Duodenal mucosa (tissue), 2 donors: ENCODE measurements around the gene RNF5.
A peak's percentile ranks its signal among the peaks of the same experiment; 100 is the strongest.
"Not testable (repeated sequence)": the region's sequence is repeated elsewhere in the genome, so short reads cannot be mapped to it uniquely, and the experiment has no call there.

ENCODE experiments used
- H3K27ac ChIP-seq: one replicate; pipeline ENCODE4 v1.7.0; 2013; ENCODE audit warnings: low read depth, low read length
- H3K27me3 ChIP-seq, 2 donors: one replicate each; pipeline ENCODE4 v1.7.0; 2013; ENCODE audit warnings: low read length in 2 of 2, control low read depth in 1 of 2; ENCODE audit not compliant: insufficient read depth in 2 of 2, control insufficient read depth in 1 of 2
- H3K36me3 ChIP-seq, 2 donors: one replicate each; pipeline ENCODE4 v1.7.0; 2013; ENCODE audit warnings: low read length in 2 of 2, control low read depth in 1 of 2; ENCODE audit not compliant: insufficient read depth in 2 of 2, control insufficient read depth in 1 of 2
- H3K4me1 ChIP-seq, 2 donors: one replicate each; pipeline ENCODE4 v1.7.0; 2013; ENCODE audit warnings: low read length in 2 of 2, control low read depth in 1 of 2; ENCODE audit not compliant: insufficient read depth in 2 of 2, control insufficient read depth in 1 of 2
- H3K4me3 ChIP-seq, 2 donors: one replicate each; pipeline ENCODE4 v1.7.0; 2013; ENCODE audit warnings: low read length in 2 of 2, low read depth in 1 of 2
- H3K9ac ChIP-seq, 2 donors: one replicate each; pipeline ENCODE4 v1.7.0; 2013; ENCODE audit warnings: low read length in 2 of 2, low read depth in 1 of 2
- H3K9me3 ChIP-seq, 2 donors: one replicate each; pipeline ENCODE4 v1.7.0; 2013; ENCODE audit warnings: low read length in 2 of 2, control low read depth in 1 of 2; ENCODE audit not compliant: control insufficient read depth in 1 of 2

Gene RNF5

DNA sequence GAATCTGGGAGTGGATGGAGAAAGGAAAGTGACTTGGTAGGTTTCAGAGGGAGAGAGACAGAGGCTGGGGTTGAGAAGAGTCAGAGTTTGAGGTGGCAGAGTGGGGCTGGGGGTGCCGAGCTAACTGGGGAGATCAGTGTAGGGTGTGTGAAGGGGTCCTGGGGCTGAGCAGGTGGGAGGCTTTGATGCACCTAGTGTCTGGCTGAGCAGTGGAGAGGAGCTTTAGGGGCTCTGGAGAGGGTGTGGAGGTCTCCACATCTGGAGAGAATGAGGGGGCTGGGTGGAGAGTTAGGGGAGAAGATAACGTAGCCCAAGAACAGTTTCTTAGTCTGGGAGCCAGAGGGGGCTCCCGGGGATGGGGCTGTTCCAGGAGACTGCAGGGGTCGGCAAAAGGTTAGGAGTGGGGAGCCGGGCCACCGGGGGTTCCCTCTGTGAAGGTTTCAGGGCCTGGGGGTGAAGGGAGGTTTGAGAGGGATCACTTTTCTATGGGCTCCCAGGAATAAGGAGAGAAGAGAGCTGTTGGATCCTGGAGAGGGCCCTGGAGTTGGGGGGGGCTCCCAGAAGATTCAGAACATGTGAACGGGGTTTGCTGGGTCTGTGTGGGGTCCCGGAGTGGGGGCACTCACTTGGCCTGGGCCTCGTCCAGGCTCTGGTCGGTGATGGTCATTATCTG is 11.0 kb downstream of the RNF5 start:
- Histone ChIP-seq H3K27ac (peak overlapping the region; percentile 84), H3K4me3 (peak overlapping the region; percentile 74 to 85), H3K9me3 (no peaks in the 10 kb centered on the region), H3K36me3 (peaks cover 10 to 18% of the 10 kb centered on the region in 2 donors), H3K4me1 (peaks cover 46 to 54% of the 10 kb centered on the region in 2 donors), H3K27me3 (no peaks in the 10 kb centered on the region), H3K9ac (peak overlapping the region; percentile 85)

DNA sequence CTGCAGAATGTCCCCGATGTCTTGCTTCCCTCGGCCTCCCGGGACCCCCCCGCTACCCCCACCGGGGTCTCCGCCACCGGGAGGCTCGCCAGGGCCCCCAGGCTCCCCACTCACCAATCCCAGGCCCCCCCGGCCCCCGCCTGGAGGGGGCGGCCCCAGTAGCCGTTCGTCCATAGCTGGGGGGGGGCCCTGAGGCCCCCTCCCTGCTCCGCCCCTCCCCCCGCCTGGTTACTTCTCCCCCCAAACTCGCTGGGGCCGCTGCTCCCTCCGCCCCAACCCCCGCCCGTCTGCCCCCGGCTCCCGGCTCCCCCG is 11.5 kb downstream of the RNF5 start:
- H3K36me3 ChIP-seq: peaks cover 7 to 18% of the 10 kb centered on the region in 2 donors
- peak overlapping the region; percentile 85 for H3K9ac ChIP-seq
- no peaks in the 10 kb centered on the region for H3K27me3 ChIP-seq
- H3K9me3 ChIP-seq: no peaks in the 10 kb centered on the region
- H3K4me3 ChIP-seq: peak overlapping the region; percentile 74 to 85
- peaks cover 51 to 56% of the 10 kb centered on the region in 2 donors for H3K4me1 ChIP-seq
- peak overlapping the region; percentile 84 for H3K27ac ChIP-seq

DNA sequence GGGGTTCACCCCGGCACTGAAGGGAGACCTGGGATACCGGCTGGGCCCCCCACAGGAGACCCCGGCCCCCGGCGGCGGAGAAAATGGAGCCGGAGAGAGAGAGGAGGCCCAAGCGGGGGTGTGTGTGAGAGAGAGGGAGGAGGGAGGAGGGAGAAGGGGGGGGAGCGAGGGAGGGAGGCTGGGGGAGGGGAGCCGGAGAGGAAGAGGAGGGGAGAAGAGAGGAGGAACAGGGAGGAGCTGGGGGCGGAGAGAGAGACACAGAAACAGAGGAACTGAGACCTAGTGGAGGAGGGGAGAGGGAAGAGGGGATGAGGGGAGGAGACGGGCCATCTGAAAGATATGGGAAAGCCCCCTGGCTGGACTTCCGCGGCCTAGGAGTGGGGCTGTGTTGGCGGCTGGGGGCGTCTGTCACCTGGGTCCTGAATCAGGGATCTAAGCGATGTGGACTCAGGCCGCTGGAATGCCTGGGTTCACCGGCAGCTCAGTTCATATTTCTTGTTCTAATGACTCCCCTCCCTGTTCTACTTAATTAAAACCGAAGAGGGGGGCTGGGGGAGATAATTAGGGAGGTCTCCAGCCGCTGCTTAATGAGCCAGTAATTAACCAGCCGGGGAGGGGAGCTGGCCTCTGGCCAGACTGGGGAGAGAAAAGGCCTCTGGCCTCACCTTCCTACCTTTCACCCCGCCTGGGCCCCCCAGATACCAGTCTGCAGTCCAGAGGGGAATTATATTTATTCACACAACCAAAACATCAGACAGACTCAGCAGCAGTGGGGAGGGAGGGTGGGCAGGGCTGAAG is 12.0 kb downstream of the RNF5 start, which contains the start of gene PBX2:
TSS of gene PBX2 (minus strand) at position 149 of the 798 bp plus-strand sequence. CDS start 287 bp downstream, outside the sequence.
- H3K9me3 ChIP-seq: no peaks in the 10 kb centered on the region
- H3K27ac ChIP-seq: peak within 1 kb of the TSS; percentile 94
- no peaks in the 10 kb centered on the region for H3K27me3 ChIP-seq
- peak within 1 kb of the TSS; percentile 85 to 86 for H3K9ac ChIP-seq
- peak within 1 kb of the TSS; percentile 77 to 85 for H3K4me3 ChIP-seq
- H3K36me3 ChIP-seq: peaks cover 7 to 18% of the 10 kb centered on the region in 2 donors
- H3K4me1 ChIP-seq: peaks cover 57 to 60% of the 10 kb centered on the region in 2 donors

DNA sequence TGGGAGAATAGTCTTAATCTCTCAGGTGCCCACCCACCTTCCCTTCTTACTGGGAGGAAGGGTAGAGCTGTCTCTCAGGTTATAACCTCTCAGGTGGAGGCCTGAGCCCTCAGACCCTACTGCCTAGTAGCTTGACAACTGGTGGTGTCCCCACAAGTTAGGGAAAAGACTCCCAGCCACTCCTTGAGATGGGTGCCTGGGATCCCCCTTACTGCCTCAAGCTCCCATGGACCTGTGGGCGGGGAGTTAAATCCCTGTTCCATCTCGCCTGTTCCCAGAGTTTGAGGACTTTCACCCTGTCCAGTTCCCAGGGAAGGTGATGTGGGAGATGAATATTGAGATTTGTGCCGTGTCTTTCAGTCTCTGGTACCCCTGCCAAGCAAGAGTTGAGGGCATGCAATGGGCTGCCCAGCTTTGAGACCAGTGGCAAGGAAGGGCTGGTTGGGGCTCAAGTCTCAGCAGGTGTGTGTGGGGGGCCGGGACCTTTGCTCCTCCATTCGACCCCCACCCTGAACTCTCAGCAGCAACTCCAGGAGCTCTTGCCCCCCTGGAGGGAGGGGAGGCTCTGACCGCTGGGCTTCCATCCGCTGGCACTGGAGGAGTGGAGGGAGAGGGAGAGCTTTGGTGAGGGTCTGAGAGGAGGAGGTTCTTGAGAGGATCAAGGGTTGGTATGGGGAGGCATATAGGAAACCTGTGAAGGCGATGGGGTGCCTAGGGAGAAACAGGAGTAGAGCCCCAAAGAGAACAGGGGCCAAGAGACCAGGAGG is 12.9 kb downstream of the RNF5 start:
- H3K36me3 ChIP-seq: peaks cover 7 to 18% of the 10 kb centered on the region in 2 donors
- H3K27ac ChIP-seq: peak overlapping the region; percentile 94
- H3K4me3 ChIP-seq: peak overlapping the region; percentile 67 to 77
- H3K4me1 ChIP-seq: peaks cover 57 to 60% of the 10 kb centered on the region in 2 donors
- H3K9me3 ChIP-seq: no peaks in the 10 kb centered on the region
- no peaks in the 10 kb centered on the region for H3K27me3 ChIP-seq
- H3K9ac ChIP-seq: peak overlapping the region; percentile 85 to 86

DNA sequence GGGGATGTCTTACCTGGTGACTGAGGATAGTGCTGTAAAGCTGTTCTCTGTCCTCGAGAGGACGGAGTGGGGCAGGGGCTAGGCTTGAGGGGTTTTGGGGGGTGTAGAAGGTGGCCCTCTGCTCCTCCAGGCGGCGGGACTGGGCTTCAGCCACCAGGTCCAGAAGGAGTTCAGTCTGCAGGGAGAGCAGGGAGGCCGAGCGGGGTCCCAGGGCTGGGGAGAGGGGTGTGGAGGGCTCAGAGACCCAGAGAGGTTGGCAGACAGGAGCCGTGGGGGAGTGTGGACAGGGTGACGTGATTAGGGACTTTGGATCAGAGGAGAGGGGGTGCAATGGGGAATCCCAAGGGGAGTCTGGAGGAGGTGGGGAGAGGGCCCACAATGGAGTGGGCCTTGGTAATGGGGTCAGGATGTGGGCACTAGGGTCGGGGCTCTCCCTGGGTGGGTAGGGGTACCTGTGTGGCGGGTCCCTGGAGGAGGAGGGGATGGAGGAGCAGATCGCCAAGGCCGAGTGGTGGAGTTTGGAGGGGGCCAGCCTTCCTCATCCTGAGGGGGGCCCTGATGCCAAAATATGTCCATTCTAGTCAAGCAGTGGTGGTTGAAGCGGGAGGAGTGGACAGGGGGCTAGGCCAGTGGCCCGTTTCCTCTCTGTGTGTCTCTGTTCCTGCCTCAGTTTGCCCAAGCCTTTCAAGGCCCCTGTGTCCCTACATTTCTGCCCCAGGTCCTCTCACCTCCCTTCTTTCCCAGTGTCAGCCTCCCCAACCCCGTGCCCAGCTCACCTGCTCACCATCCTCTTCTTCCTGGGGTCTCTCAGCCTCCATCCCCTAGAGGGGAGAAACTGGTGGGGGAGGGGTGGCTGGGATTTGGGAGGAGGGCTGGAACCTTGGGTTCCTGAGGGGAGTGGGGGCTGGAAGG is 13.7 kb downstream of the RNF5 start:
- Histone ChIP-seq H3K36me3 (peaks cover under 1 to 11% of the 10 kb centered on the region in 2 donors), H3K27me3 (no peaks in the 10 kb centered on the region), H3K27ac (peak overlapping the region; percentile 94), H3K9me3 (no peaks in the 10 kb centered on the region), H3K9ac (peak overlapping the region; percentile 85 to 86), H3K4me3 (peak overlapping the region; percentile 67 to 75), H3K4me1 (peaks cover 59 to 62% of the 10 kb centered on the region in 2 donors)

DNA sequence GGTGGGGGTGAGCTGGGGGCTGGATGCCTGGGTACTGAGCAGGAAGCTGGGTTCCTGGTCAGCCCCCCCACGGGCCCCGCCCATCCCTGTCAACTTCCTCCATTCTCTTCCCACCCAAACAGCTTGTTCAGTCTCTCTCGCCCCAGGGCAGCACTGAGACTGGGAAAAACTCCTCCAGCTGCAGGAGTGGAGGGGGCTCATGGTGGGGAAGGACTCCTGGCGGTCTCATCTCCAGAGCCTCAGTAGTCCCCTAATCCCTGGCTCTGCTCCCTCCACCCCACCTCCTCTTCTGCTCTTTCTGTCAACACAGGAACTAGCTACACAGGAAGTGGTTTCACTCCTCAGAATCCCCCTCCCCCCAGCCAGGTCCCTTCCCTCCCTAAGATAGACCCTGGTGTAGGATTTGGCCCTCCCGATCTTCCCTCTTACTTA is 14.4 kb downstream of the RNF5 start, which contains the start of gene GPSM3:
TSS of gene GPSM3 (minus strand) at position 36 of the 432 bp plus-strand sequence. CDS start 130 bp downstream, outside the sequence.
- Histone ChIP-seq H3K4me3 (peak within 1 kb of the TSS; percentile 67 to 75), H3K36me3 (peaks cover 0 to 4% of the 10 kb centered on the region in 2 donors), H3K27ac (peak within 1 kb of the TSS; percentile 94), H3K9me3 (no peaks in the 10 kb centered on the region), H3K27me3 (no peaks in the 10 kb centered on the region), H3K4me1 (peaks cover 58 to 62% of the 10 kb centered on the region in 2 donors), H3K9ac (peak within 1 kb of the TSS; percentile 85 to 86)

DNA sequence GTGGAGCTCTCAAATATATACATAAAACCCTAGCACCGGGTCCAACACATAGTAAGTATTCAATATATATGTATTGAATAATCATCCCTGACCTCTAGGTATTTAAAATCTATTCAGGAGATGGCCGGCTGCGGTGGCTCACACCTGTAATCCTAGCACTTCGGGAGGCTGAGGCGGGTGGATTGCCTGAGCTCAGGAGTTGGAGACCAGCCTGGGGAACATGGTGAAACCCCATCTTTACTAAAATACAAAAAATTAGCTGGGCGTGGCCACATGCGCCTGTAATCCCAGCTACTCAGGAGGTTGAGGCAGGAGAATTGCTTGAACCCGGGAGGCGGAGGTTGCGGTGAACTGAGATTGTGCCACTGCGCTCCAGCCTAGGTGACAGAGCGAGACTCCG is 14.9 kb downstream of the RNF5 start:
- not testable (repeated sequence) for H3K9me3 ChIP-seq, H3K36me3 ChIP-seq, H3K27me3 ChIP-seq
- Histone ChIP-seq H3K9ac (peak overlapping the region; percentile 69 to 85), H3K4me3 (peak overlapping the region; percentile 66 to 67), H3K27ac (peak overlapping the region; percentile 94), H3K4me1 (peaks cover 54 to 58% of the 10 kb centered on the region in 2 donors)

DNA sequence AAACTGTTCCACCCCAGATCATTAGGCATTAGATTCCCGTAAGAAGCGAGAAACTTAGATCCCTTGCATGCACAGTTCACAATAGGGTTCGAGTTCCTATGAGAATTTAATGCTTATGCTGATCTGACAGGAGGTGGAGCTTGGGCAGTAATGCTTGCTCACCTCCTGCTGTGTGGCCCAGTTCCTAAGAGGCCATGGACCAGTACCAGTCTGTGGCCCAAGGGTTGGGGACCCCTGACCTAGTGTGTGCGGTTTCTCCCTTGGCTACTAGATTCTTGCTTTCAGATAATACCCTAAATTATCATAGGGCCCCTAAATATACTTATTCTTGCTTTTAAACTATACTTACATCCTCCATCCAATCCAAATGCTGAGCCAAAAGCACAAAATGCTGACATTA is 16.2 kb downstream of the RNF5 start:
- no peak overlapping the region for H3K4me3 ChIP-seq
- peak overlapping the region; percentile 78 for H3K27ac ChIP-seq
- H3K9ac ChIP-seq: peak overlapping the region in 1 of 2 donors; percentile 71
- H3K9me3 ChIP-seq: no peaks in the 10 kb centered on the region
- no peaks in the 10 kb centered on the region for H3K36me3 ChIP-seq
- no peaks in the 10 kb centered on the region for H3K27me3 ChIP-seq
- H3K4me1 ChIP-seq: peaks cover 41 to 46% of the 10 kb centered on the region in 2 donors
